OCI-LY7 (cell line): ENCODE measurements around the gene TYMP. TPM values are rescaled to one million over a fixed set of nuclear protein-coding genes. Genes with fewer than 3 reads are reported as not detected.
A peak's percentile ranks its signal among the peaks of the same experiment; 100 is the strongest.
"Not testable (repeated sequence)": the region's sequence is repeated elsewhere in the genome, so short reads cannot be mapped to it uniquely, and the experiment has no call there.

Experiments
- BruUV-seq: library from RNA; stranded (reverse); fragments of 400-500 nt; replicated peaks from 2 replicates; lab custom pipeline; 2021; lab: Mats Ljungman, UMichigan
- CTCF ChIA-PET: fragments of 300-600 bp; sonication (Branson Sonifier 250); formaldehyde crosslinking; loops from one replicate; lab custom pipeline; 2022; ENCODE audit warnings: antibody characterized with exemption; ENCODE audit not compliant: unreplicated experiment; lab: Charles Lee
- POLR2A ChIA-PET: fragments of 300-600 bp; sonication (Branson Sonifier 250); formaldehyde crosslinking; loops from one replicate; lab custom pipeline; 2022; ENCODE audit warnings: antibody characterized with exemption; lab: Charles Lee
- DNase-seq: peaks from one replicate; pipeline ENCODE4 v3.0.0-alpha.2; 2015; ENCODE audit warnings: low spot score
- H2AFZ ChIP-seq: fragments of 200-600 bp; sonication (generic), shearing (Covaris generic); 2 replicates; pipeline ENCODE4 v1.6.1; 2014; ENCODE audit warnings: mild to moderate bottlenecking, antibody characterized with exemption, low read length, moderate library complexity
- H3K27ac ChIP-seq: fragments of 200-600 bp; sonication (generic); 2 replicates; pipeline ENCODE4 v1.5.1; 2014; ENCODE audit warnings: mixed run types, low read depth, mild to moderate bottlenecking, moderate library complexity, low read length, inconsistent platforms; ENCODE audit not compliant: poor library complexity, severe bottlenecking
- H3K36me3 ChIP-seq: fragments of 200-600 bp; sonication (generic); 2 replicates; pipeline ENCODE4 v1.6.1; 2014; ENCODE audit warnings: mild to moderate bottlenecking, antibody characterized with exemption, low read length, moderate library complexity, mixed read lengths; ENCODE audit not compliant: insufficient read depth
- H3K4me1 ChIP-seq: fragments of 200-600 bp; sonication (generic); 2 replicates; pipeline ENCODE4 v1.5.1; 2014; ENCODE audit warnings: mild to moderate bottlenecking, low read length; ENCODE audit not compliant: insufficient read depth, poor library complexity, severe bottlenecking
- H3K4me2 ChIP-seq: fragments of 200-600 bp; sonication (generic); 2 replicates; pipeline ENCODE4 v1.6.1; 2014; ENCODE audit warnings: mild to moderate bottlenecking, low read length
- H3K4me3 ChIP-seq: fragments of 200-600 bp; sonication (generic); 2 replicates; pipeline ENCODE4 v1.5.1; 2014; ENCODE audit warnings: mild to moderate bottlenecking, low read depth, low read length; ENCODE audit not compliant: poor library complexity, severe bottlenecking
- H3K79me2 ChIP-seq: fragments of 200-600 bp; sonication (generic); 2 replicates; pipeline ENCODE4 v1.6.1; 2016; ENCODE audit warnings: low read depth, mild to moderate bottlenecking, low read length, moderate library complexity, mixed read lengths; ENCODE audit not compliant: insufficient read depth
- H3K9me2 ChIP-seq: fragments of 200-600 bp; sonication (generic); 2 replicates; pipeline ENCODE4 v1.6.1; 2016; ENCODE audit warnings: mild to moderate bottlenecking, low read length, mixed read lengths; ENCODE audit not compliant: insufficient read depth
- H3K9me3 ChIP-seq: fragments of 200-600 bp; sonication (generic); 2 replicates; pipeline ENCODE4 v1.6.1; 2014; ENCODE audit warnings: mild to moderate bottlenecking, mixed run types, low read length, mixed read lengths
- H4K20me1 ChIP-seq: fragments of 200-600 bp; sonication (generic); 2 replicates; pipeline ENCODE4 v1.6.1; 2014; ENCODE audit warnings: mild to moderate bottlenecking, antibody characterized with exemption, low read length, moderate library complexity, mixed read lengths; ENCODE audit not compliant: insufficient read depth
- EZH2phosphoT487 ChIP-seq: fragments of 200-600 bp; sonication (generic); IDR thresholded peaks from 2 replicates; pipeline ENCODE4 v1.6.1; 2018; ENCODE audit warnings: low read depth, borderline replicate concordance, mild to moderate bottlenecking, mixed run types, antibody characterized with exemption, low read length, moderate library complexity, mixed read lengths
- intact Hi-C: fragments of 100-400 bp; cut with micrococcal nuclease; formaldehyde crosslinking; loops from one replicate; pipeline ENCODE4 v1.10.0; 2022; ENCODE audit not compliant: unreplicated experiment
- total RNA-seq, 2 experiments: library from RNA; depleted of rRNA in 1 of 2; stranded (reverse); fragments of >200 nt in 1 of 2; shearing (Covaris generic) in 1 of 2; gene quantifications; 2 replicates each; pipeline ENCODE4 v1.2.3, GENCODE V29; 2014 to 2022
- TF ChIP-seq, protein P1 (sequence below): fragments of 200-600 bp; sonication (generic); conservative IDR thresholded peaks from 2 replicates; pipeline ENCODE4 v1.5.1; 2014; ENCODE audit warnings: mild to moderate bottlenecking, antibody characterized with exemption, low read length, moderate library complexity, mixed read lengths

Gene TYMP
- total RNA-seq, 2 experiments from 2014 or later = 3.9 to 4.0 TPM

DNA sequence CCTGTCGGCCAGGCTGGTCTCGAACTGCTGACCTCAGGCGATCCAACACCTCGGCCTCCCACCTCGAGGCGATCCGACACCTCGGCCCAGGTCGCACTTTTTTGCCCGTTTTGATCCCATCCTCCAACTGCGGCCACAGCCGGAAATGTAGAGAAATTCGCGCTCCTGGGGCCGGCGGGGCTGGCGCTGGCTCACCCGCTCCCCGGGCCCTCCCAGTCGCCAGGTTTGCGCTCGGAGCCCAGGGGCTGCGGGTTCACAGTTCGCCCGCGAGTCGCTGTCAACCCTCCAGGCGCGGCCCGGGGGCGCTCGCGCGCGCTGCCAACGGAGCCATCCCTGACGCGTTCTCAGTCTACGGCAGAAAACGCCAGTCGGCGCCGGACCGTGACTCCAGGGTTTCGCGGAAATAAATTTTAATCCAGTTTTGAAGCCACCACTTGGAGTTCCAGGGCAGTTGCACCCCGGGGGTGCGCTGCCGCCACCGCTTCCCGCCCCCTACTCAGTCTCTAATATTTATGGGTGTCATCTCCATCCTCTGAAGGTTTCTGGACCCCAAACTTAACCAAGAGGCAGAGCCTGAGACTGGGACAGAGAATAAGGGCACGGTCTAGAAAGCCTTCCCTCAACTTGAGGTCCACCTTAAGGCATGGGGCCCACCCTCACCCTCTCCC, 14.4 kb upstream of the TYMP start:
- CTCF ChIA-PET = no interaction called here
- Histone ChIP-seq H3K4me3 (no peak overlapping the region), H3K79me2 (no peaks in the 10 kb centered on the region), H3K36me3 (no peaks in the 10 kb centered on the region), H3K4me1 (peaks cover 57% of the 10 kb centered on the region), H3K4me2 (peak overlapping the region; percentile 51), H4K20me1 (no peaks in the 10 kb centered on the region), H3K9me3 (no peaks in the 10 kb centered on the region), H3K27ac (no peak overlapping the region), H2AFZ (peak overlapping the region; percentile 34; the same call in 1 of the 2 replicates), H3K9me2 (no peaks in the 10 kb centered on the region)
- peak; percentile 66 for DNase-seq
- TF ChIP-seq, protein P1, sequence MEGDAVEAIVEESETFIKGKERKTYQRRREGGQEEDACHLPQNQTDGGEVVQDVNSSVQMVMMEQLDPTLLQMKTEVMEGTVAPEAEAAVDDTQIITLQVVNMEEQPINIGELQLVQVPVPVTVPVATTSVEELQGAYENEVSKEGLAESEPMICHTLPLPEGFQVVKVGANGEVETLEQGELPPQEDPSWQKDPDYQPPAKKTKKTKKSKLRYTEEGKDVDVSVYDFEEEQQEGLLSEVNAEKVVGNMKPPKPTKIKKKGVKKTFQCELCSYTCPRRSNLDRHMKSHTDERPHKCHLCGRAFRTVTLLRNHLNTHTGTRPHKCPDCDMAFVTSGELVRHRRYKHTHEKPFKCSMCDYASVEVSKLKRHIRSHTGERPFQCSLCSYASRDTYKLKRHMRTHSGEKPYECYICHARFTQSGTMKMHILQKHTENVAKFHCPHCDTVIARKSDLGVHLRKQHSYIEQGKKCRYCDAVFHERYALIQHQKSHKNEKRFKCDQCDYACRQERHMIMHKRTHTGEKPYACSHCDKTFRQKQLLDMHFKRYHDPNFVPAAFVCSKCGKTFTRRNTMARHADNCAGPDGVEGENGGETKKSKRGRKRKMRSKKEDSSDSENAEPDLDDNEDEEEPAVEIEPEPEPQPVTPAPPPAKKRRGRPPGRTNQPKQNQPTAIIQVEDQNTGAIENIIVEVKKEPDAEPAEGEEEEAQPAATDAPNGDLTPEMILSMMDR = peak; percentile 80
- TF ChIP-seq EZH2phosphoT487 = no peak
- intact Hi-C loops = loop anchor here (1.0 to 2.0 kb wide), 2 partner anchors 39 to 147 kb away; partner anchors contain the start of gene CHKB
- BruUV-seq = no TSS peak
- POLR2A ChIA-PET = no interaction called here

DNA sequence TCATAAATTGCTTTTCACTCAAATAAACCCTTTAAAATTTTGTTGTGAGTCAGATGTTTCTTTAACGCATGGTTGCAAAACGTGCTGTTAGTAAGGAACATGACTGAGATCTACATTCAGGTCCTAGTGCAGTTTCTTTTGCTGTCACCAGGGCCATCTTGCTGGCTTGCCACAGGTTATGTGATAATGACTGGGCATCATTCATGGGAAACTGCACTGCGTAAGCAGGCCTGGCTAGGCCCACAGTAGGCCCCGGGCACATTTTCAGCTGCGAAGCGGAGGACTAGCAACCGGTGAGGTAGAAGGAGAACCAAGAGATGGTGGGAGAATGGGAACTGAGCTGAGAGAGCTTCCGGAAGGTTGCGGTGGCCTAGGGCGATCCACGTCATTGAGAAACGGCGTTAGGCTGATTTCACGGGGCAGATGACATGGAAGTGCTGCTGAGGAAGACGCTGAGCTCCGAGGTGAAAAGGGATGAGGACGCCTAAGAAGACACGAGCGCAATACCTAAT, 12.7 kb upstream of the TYMP start:
- H3K4me2 ChIP-seq = no peak overlapping the region
- no TSS peak for BruUV-seq
- TF ChIP-seq, protein P1 = no peak
- TF ChIP-seq EZH2phosphoT487 = no peak
- no peak overlapping the region for H2AFZ ChIP-seq
- H3K79me2 ChIP-seq = no peaks in the 10 kb centered on the region
- intact Hi-C loops = no loop called here
- no peak overlapping the region for H3K4me3 ChIP-seq
- CTCF ChIA-PET = no interaction called here
- no peak for DNase-seq
- H3K4me1 ChIP-seq = peaks cover 56% of the 10 kb centered on the region
- no peaks in the 10 kb centered on the region for H3K9me2 ChIP-seq
- H3K36me3 ChIP-seq = no peaks in the 10 kb centered on the region
- no peaks in the 10 kb centered on the region for H4K20me1 ChIP-seq
- H3K9me3 ChIP-seq = no peaks in the 10 kb centered on the region
- POLR2A ChIA-PET = interaction anchor here (0.6 kb wide), 1 partner anchor 144 kb away, joined by 5 read pairs; no protein-coding TSS in a partner anchor
- H3K27ac ChIP-seq = no peak overlapping the region

DNA sequence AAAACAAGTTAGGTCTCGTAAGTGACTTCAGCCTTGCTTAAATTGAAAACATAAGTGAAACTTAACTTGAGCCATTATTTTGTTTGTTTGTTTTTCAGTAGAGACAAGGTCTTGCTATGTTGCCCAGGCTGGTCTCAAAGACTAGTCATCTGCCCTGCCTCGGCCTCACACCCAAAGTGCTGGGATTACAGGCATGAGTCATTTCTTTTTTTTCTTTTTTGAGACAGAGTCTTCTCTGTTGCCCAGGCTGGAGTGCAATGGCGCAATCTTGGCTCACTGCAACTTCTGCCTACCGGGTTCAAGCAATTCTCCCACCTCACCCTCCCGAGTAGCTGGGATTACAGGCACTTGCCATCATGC, 11.8 kb upstream of the TYMP start:
- ChIA-PET POLR2A (interaction anchor here (0.8 kb wide), 1 partner anchor 438 kb away, joined by 3 read pairs; no protein-coding TSS in a partner anchor), CTCF (interaction anchor here (1.1 kb wide), 1 partner anchor 22 kb away, joined by 3 read pairs; no protein-coding TSS in a partner anchor)
- H3K9me3 ChIP-seq, H4K20me1 ChIP-seq, intact Hi-C loops, H3K27ac ChIP-seq, H3K79me2 ChIP-seq, BruUV-seq, H3K36me3 ChIP-seq, DNase-seq, H3K4me3 ChIP-seq, H3K9me2 ChIP-seq, H3K4me2 ChIP-seq: not testable (repeated sequence)
- Histone ChIP-seq H3K4me1 (peaks cover 56% of the 10 kb centered on the region), H2AFZ (peak overlapping the region; percentile 64; the same call in 1 of the 2 replicates)
